ENCODE results near the gene CSRP3. TPM values are rescaled to one million over a fixed set of nuclear protein-coding genes. Genes with fewer than 3 reads are reported as not detected.

CSRP3 gene
- polyA plus RNA-seq, 2 of the 4 experiments (the other 2 are of a cell fraction) = not detected

GRCh38 chr11:19160847-19161246, 40.9 kb downstream of the CSRP3 start:
- ATAC-seq (no peak), DNase-seq (ENCODE audit: low read depth in 1 of 2, low spot score in 1 of 2) (peak in 1 of 2 experiments; percentile 13), FAIRE-seq (no peak)
- Histone ChIP-seq H3K4me3 (no peak overlapping the region), H3K27ac (no peak overlapping the region), H3K4me1 (no peaks in the 10 kb centered on the region), H3K4me2 (no peak overlapping the region), H3K9me3 (no peaks in the 10 kb centered on the region)
- CTCF ChIA-PET = interaction anchor here (1.0 to 2.0 kb wide), 3 partner anchors 12 to 393 kb away, joined by 3 to 6 read pairs (median 4); no protein-coding TSS in a partner anchor
- POLR2A ChIA-PET = no interaction called here
- no peak for TF ChIP-seq HOXB13 (CRISPR knock-in tag; IDR thresholded peaks at IDR 0.05; ENCODE audit: low read depth)
- TF ChIP-seq POLR2A (IDR thresholded peaks at IDR 0.05; ENCODE audit: low read length) = no peak
- TF ChIP-seq CBX2 (IDR thresholded peaks at IDR 0.05; ENCODE audit: borderline replicate concordance, low read depth) = no peak
- no peak for TF ChIP-seq FOXS1 (CRISPR knock-in tag; IDR thresholded peaks at IDR 0.05)
- no peak for TF ChIP-seq JUNB (IDR thresholded peaks at IDR 0.05)
- TF ChIP-seq CHD4 (IDR thresholded peaks at IDR 0.05; ENCODE audit: borderline replicate concordance) = no peak
- TF ChIP-seq ATOH8 (CRISPR knock-in tag; IDR thresholded peaks at IDR 0.05; ENCODE audit: low read depth) = no peak
- TF ChIP-seq EHMT2 (IDR thresholded peaks at IDR 0.05; ENCODE audit: low read depth) = no peak
- TF ChIP-seq FOSL2 (IDR thresholded peaks at IDR 0.05) = no peak
- no peak for TF ChIP-seq FOSL2 (CRISPR knock-in tag; IDR thresholded peaks at IDR 0.05)
- no peak for TF ChIP-seq BHLHE40 (IDR thresholded peaks at IDR 0.05; ENCODE audit: low read depth, low read length)
- TF ChIP-seq ZFP36 (IDR thresholded peaks at IDR 0.05; ENCODE audit: borderline replicate concordance, partially characterized antibody) = no peak
- no peak for TF ChIP-seq ZSCAN20 (CRISPR knock-in tag; IDR thresholded peaks at IDR 0.05)
- TF ChIP-seq CTCF (IDR thresholded peaks at IDR 0.05) = no peak; the same call in 2 of the 3 replicates
- WGBS (ENCODE audit: missing lambda C conversion rate) = 93% methylated on average over 6 of the region's 6 CpGs

GRCh38 chr11:19156892-19157291, 44.9 kb downstream of the CSRP3 start:
- 63% methylated on average over 3 of the region's 3 CpGs for WGBS (ENCODE audit: missing lambda C conversion rate)
- ChIA-PET POLR2A (no interaction called here), CTCF (no interaction called here)
- DNase-seq (ENCODE audit: low read depth in 1 of 2, low spot score in 1 of 2) (no peak), ATAC-seq (no peak), FAIRE-seq (no peak)
- Histone ChIP-seq H3K4me1 (no peaks in the 10 kb centered on the region), H3K4me2 (no peak overlapping the region), H3K27ac (no peak overlapping the region), H3K9me3 (no peaks in the 10 kb centered on the region), H3K4me3 (no peak overlapping the region)
- no peak for TF ChIP-seq SMC3 (IDR thresholded peaks at IDR 0.05)
- TF ChIP-seq CBX2 (IDR thresholded peaks at IDR 0.05; ENCODE audit: borderline replicate concordance, low read depth) = no peak
- TF ChIP-seq HOXB13 (CRISPR knock-in tag; IDR thresholded peaks at IDR 0.05; ENCODE audit: low read depth) = no peak
- TF ChIP-seq HOXA7 (CRISPR knock-in tag; IDR thresholded peaks at IDR 0.05) = no peak
- TF ChIP-seq MAX (IDR thresholded peaks at IDR 0.05) = no peak
- TF ChIP-seq CHD4 (IDR thresholded peaks at IDR 0.05; ENCODE audit: borderline replicate concordance) = no peak
- no peak for TF ChIP-seq RAD21 (conservative IDR thresholded peaks at IDR 0.05 in 1 of 2, IDR thresholded peaks at IDR 0.05 in 1 of 2)
- no peak for TF ChIP-seq JUNB (IDR thresholded peaks at IDR 0.05)
- no peak for TF ChIP-seq FOSL2 (IDR thresholded peaks at IDR 0.05)
- no peak for TF ChIP-seq FOSL2 (CRISPR knock-in tag; IDR thresholded peaks at IDR 0.05)
- TF ChIP-seq HMGXB4 (CRISPR knock-in tag; IDR thresholded peaks at IDR 0.05; ENCODE audit: borderline replicate concordance) = no peak
- TF ChIP-seq ZC3H11A (IDR thresholded peaks at IDR 0.05) = no peak
- no peak for TF ChIP-seq EHMT2 (IDR thresholded peaks at IDR 0.05; ENCODE audit: low read depth)
- no peak for TF ChIP-seq KDM1A (IDR thresholded peaks at IDR 0.05; ENCODE audit: low read depth)
- no peak for TF ChIP-seq TP53 (CRISPR knock-in tag; IDR thresholded peaks at IDR 0.05)
- no peak for TF ChIP-seq ATOH8 (CRISPR knock-in tag; IDR thresholded peaks at IDR 0.05; ENCODE audit: low read depth)
- TF ChIP-seq MAFK (IDR thresholded peaks at IDR 0.05; ENCODE audit: partially characterized antibody) = no peak
- TF ChIP-seq CBX8 (IDR thresholded peaks at IDR 0.05) = no peak
- TF ChIP-seq FOSB (CRISPR knock-in tag; IDR thresholded peaks at IDR 0.05) = no peak
- no peak for TF ChIP-seq EP300 (IDR thresholded peaks at IDR 0.05)
